HG02763 (cell line): ENCODE measurements around the gene NIF3L1.

Source experiments
- ATAC-seq: cut with Tn5 transposase; IDR thresholded peaks from one replicate; pipeline ENCODE4 v1.9.1; 2021; ENCODE audit warnings: mild to moderate bottlenecking, moderate library complexity; ENCODE audit not compliant: unreplicated experiment

NIF3L1 gene

GRCh38 chr2:200888704-200889625 lies at the start of gene NIF3L1, which contains the start of gene PPIL3:
Gene NIF3L1, plus strand, starts transcription at chr2:200889371. Its CDS starts 2,573 bp downstream, at chr2:200891944.
Gene PPIL3, minus strand, starts transcription at chr2:200889077. Its CDS starts 1,462 bp downstream, at chr2:200887615.
- ATAC-seq, result peak; percentile 88

GRCh38 chr2:200839513-200839912 lies 49.7 kb upstream of the NIF3L1 start:
- ATAC-seq, result no peak

- no peak for ATAC-seq
Observed at GRCh38 chr2:200843993-200844948, 44.9 kb upstream of the NIF3L1 start.

- no peak for ATAC-seq
Observed at GRCh38 chr2:200845194-200845593, 44.0 kb upstream of the NIF3L1 start.

- ATAC-seq, result no peak
Observed at GRCh38 chr2:200845669-200846325, 43.4 kb upstream of the NIF3L1 start.

- ATAC-seq, result no peak
Observed at GRCh38 chr2:200847269-200847668, 41.9 kb upstream of the NIF3L1 start.

GRCh38 chr2:200847939-200848338 lies 41.2 kb upstream of the NIF3L1 start:
- ATAC-seq, result no peak

GRCh38 chr2:200850512-200851256 lies 38.5 kb upstream of the NIF3L1 start:
- no peak for ATAC-seq

GRCh38 chr2:200851398-200852248 lies 37.5 kb upstream of the NIF3L1 start:
- no peak for ATAC-seq

- no peak for ATAC-seq
Observed at GRCh38 chr2:200852605-200853004, 36.6 kb upstream of the NIF3L1 start.

GRCh38 chr2:200856806-200857205 lies 32.4 kb upstream of the NIF3L1 start:
- ATAC-seq, result no peak

- no peak for ATAC-seq
Observed at GRCh38 chr2:200860092-200860795, 28.9 kb upstream of the NIF3L1 start.

GRCh38 chr2:200861617-200862155 lies 27.5 kb upstream of the NIF3L1 start:
- ATAC-seq, result no peak

- no peak for ATAC-seq
Observed at GRCh38 chr2:200862532-200863000, 26.6 kb upstream of the NIF3L1 start.

GRCh38 chr2:200863782-200864175 lies 25.4 kb upstream of the NIF3L1 start:
- no peak for ATAC-seq

- peak; percentile 86 for ATAC-seq
Observed at GRCh38 chr2:200864176-200865034, 24.8 kb upstream of the NIF3L1 start, which contains the start of gene CLK1. Gene CLK1, minus strand, starts transcription at chr2:200864658. Its CDS starts 2,796 bp downstream, at chr2:200861862.

- ATAC-seq, result no peak
Observed at GRCh38 chr2:200869014-200869413, 20.2 kb upstream of the NIF3L1 start.
